Fibroblast of upper back skin (primary cell): ENCODE data around the gene TNNT1.

Experiments used
- DNase-seq: peaks from one replicate; pipeline ENCODE4 v3.0.0-alpha.2; 2013

The TNNT1 gene

GRCh38 chr19:55106591-55106990, 42.4 kb downstream of the TNNT1 start:
- no peak for DNase-seq

- DNase-seq, result no peak
These were observed 43.8 kb downstream of the TNNT1 start for GRCh38 chr19:55105237-55105636.

GRCh38 chr19:55103190-55103589, 45.8 kb downstream of the TNNT1 start:
- DNase-seq, result no peak

- no peak for DNase-seq
These were observed 47.7 kb downstream of the TNNT1 start for GRCh38 chr19:55101261-55101660.

GRCh38 chr19:55099557-55100506, 49.2 kb downstream of the TNNT1 start:
- no peak for DNase-seq

GRCh38 chr19:55098716-55099556, 50.1 kb downstream of the TNNT1 start:
- no peak for DNase-seq

- no peak for DNase-seq
These were observed 50.9 kb downstream of the TNNT1 start for GRCh38 chr19:55097864-55098715.

GRCh38 chr19:55096061-55096701, 52.8 kb downstream of the TNNT1 start:
- DNase-seq, result no peak

GRCh38 chr19:55095260-55096060, 53.5 kb downstream of the TNNT1 start:
- no peak for DNase-seq

GRCh38 chr19:55094456-55095259, 54.3 kb downstream of the TNNT1 start:
- DNase-seq, result no peak

- DNase-seq, result no peak
These were observed 56.3 kb downstream of the TNNT1 start for GRCh38 chr19:55092423-55093318.

GRCh38 chr19:55091955-55092354, 57.1 kb downstream of the TNNT1 start:
- no peak for DNase-seq

GRCh38 chr19:55091126-55091910, 57.7 kb downstream of the TNNT1 start:
- no peak for DNase-seq

GRCh38 chr19:55090564-55090963, 58.4 kb downstream of the TNNT1 start:
- DNase-seq, result no peak

- no peak for DNase-seq
These were observed 59.6 kb downstream of the TNNT1 start for GRCh38 chr19:55089342-55089944.

- DNase-seq, result peak; percentile 68
These were observed 60.3 kb downstream of the TNNT1 start for GRCh38 chr19:55088543-55089341.

GRCh38 chr19:55088021-55088451, 61.0 kb downstream of the TNNT1 start:
- DNase-seq, result no peak
